GM10847 (cell line): ENCODE measurements around the gene TSHZ2.

Source experiments
- POLR2A ChIP-seq: IDR thresholded peaks from 2 replicates; pipeline ENCODE4 v1.6.1; 2011; ENCODE audit not compliant: insufficient read length; ENCODE audit errors: extremely low read depth

TSHZ2 gene

GRCh38 chr20:52978851-52979250, 6.7 kb downstream of the TSHZ2 start:
- TF ChIP-seq POLR2A = no peak

- no peak for TF ChIP-seq POLR2A
Measured at GRCh38 chr20:52981051-52981450, 8.9 kb downstream of the TSHZ2 start.

- no peak for TF ChIP-seq POLR2A
Measured at GRCh38 chr20:52983726-52984450, 11.7 kb downstream of the TSHZ2 start.

GRCh38 chr20:52984451-52984810, 12.3 kb downstream of the TSHZ2 start:
- TF ChIP-seq POLR2A = no peak

- TF ChIP-seq POLR2A = no peak
Measured at GRCh38 chr20:52985687-52986086, 13.5 kb downstream of the TSHZ2 start.

GRCh38 chr20:52987295-52987694, 15.1 kb downstream of the TSHZ2 start:
- TF ChIP-seq POLR2A = no peak

GRCh38 chr20:52991830-52992229, 19.7 kb downstream of the TSHZ2 start:
- no peak for TF ChIP-seq POLR2A

GRCh38 chr20:52992632-52993031, 20.5 kb downstream of the TSHZ2 start:
- no peak for TF ChIP-seq POLR2A

- TF ChIP-seq POLR2A = no peak
Measured at GRCh38 chr20:52993076-52993475, 20.9 kb downstream of the TSHZ2 start.

- TF ChIP-seq POLR2A = no peak
Measured at GRCh38 chr20:52994184-52994970, 22.2 kb downstream of the TSHZ2 start.

GRCh38 chr20:52996130-52996529, 24.0 kb downstream of the TSHZ2 start:
- TF ChIP-seq POLR2A = no peak

GRCh38 chr20:52996658-52997057, 24.5 kb downstream of the TSHZ2 start:
- no peak for TF ChIP-seq POLR2A

GRCh38 chr20:52998268-52998667, 26.1 kb downstream of the TSHZ2 start:
- TF ChIP-seq POLR2A = no peak

- TF ChIP-seq POLR2A = no peak
Measured at GRCh38 chr20:52999040-52999439, 26.9 kb downstream of the TSHZ2 start.

- no peak for TF ChIP-seq POLR2A
Measured at GRCh38 chr20:53001498-53002301, 29.5 kb downstream of the TSHZ2 start.

- TF ChIP-seq POLR2A = no peak
Measured at GRCh38 chr20:53002786-53003185, 30.6 kb downstream of the TSHZ2 start.
